H1 (cell line): ENCODE data around the gene SUPT4H1. TPM values are rescaled to one million over a fixed set of nuclear protein-coding genes. Genes with fewer than 3 reads are reported as not detected.

Experiments used
- E2F6 ChIP-seq: IDR thresholded peaks from 2 replicates; pipeline ENCODE4 v1.6.1; 2012; ENCODE audit warnings: inconsistent platforms
- SIRT6 ChIP-seq: IDR thresholded peaks from one replicate; pipeline ENCODE4 v1.7.1; 2012; ENCODE audit warnings: low read length, inconsistent platforms
- TAF7 ChIP-seq: optimal IDR thresholded peaks from 2 replicates; pipeline ENCODE3; 2011; ENCODE audit warnings: low read depth, mild to moderate bottlenecking, inconsistent platforms, low read length, moderate library complexity, borderline replicate concordance
- polyA plus RNA-seq, 7 experiments: library from polyadenylated mRNA; depleted of rRNA in 3 of 7; stranded (reverse) in 5 of 7; unstranded in 2 of 7; fragments of >200 nt in 5 of 7; fragments of 200-250 nt in 2 of 7; gene quantifications; 1 replicate in 5 of 7; 2 replicates in 1 of 7; 4 replicates in 1 of 7; pipeline versions ENCODE4 v1.2.1 to v1.2.3, GENCODE V29; 2011 to 2013; ENCODE audit warnings: missing spikeins in 2 of 7, mixed read lengths in 2 of 7
- total RNA-seq: library from RNA; stranded (reverse); fragmentation: NEBNext Ultra II Directional; extraction: Animal tissue kit (Norgen Biotek cat#: 25700); gene quantifications from 2 replicates; pipeline ENCODE4 v1.2.1, GENCODE V29; 2021

SUPT4H1 gene
- total and polyA plus RNA-seq, 2 of the 8 experiments (the other 6 are each of a cell fraction or from before 2014, with no cell fraction given): 112 to 143 TPM

GRCh38 chr17:58338841-58339754 lies 12.9 kb downstream of the SUPT4H1 start (continued):
- TF ChIP-seq E2F6: peak; percentile 39; the same call in 1 of the 2 replicates
- TF ChIP-seq SIRT6: no peak
- peak; percentile 31 for TF ChIP-seq TAF7
